ENCODE data around the gene MAP4K1.

The MAP4K1 gene

DNA sequence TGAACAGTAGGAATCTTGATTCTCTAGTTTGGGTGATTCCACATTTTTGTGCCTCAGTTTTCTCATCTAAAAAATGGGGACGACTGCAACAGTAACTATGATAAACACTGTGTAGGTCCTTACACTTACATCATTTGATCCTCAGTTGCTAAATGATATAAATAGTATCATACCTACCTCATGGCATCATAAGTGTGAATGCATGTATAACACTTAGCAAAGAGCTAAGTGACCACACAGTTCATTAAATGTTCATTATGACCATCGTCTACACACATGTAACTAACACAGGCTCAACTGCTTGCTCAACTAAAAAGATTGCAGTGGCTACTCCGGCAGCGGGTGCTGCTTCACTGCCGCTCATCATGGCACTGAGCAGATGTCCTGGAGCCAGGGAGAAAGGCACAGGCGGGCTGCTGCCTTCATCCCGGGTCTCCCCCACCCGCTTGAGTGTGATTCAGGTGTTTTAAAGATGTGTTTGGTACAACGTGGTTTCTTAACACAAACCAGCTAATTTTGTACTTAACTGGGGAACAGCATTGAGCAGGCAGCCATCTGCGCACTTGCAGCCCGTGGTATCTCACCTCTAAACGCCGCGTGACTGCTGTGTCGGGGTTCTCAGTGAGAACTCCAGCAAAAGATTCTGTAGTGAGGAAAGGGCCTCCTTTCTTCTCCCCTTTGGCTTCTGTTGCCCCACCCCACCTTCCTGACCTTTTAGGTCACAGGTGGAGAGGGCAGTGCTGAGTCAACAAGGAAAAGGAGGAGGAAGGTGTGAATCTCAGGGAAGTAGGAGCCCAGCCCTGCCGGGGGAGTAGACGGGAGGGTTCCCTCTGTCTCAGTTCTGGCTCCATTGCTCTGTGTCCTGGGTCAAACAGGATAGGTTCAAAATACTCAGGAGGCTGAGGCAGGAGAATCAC, 18.0 kb upstream of the MAP4K1 start:
- no peak for TF ChIP-seq POLR2AphosphoS5 (IDR thresholded peaks at IDR 0.05; ENCODE audit: low read depth, low read length)
- TF ChIP-seq FOXP2 (optimal IDR thresholded peaks at IDR 0.05; ENCODE audit: borderline replicate concordance, extremely low read depth, extremely low read length, insufficient read depth), result no peak
- no peak for TF ChIP-seq TAF1 (IDR thresholded peaks at IDR 0.05; ENCODE audit: borderline replicate concordance, insufficient read depth, low read length)
- no peak for TF ChIP-seq SIN3A (IDR thresholded peaks at IDR 0.05; ENCODE audit: borderline replicate concordance, insufficient read depth, low read length)
- TF ChIP-seq, protein P1, sequence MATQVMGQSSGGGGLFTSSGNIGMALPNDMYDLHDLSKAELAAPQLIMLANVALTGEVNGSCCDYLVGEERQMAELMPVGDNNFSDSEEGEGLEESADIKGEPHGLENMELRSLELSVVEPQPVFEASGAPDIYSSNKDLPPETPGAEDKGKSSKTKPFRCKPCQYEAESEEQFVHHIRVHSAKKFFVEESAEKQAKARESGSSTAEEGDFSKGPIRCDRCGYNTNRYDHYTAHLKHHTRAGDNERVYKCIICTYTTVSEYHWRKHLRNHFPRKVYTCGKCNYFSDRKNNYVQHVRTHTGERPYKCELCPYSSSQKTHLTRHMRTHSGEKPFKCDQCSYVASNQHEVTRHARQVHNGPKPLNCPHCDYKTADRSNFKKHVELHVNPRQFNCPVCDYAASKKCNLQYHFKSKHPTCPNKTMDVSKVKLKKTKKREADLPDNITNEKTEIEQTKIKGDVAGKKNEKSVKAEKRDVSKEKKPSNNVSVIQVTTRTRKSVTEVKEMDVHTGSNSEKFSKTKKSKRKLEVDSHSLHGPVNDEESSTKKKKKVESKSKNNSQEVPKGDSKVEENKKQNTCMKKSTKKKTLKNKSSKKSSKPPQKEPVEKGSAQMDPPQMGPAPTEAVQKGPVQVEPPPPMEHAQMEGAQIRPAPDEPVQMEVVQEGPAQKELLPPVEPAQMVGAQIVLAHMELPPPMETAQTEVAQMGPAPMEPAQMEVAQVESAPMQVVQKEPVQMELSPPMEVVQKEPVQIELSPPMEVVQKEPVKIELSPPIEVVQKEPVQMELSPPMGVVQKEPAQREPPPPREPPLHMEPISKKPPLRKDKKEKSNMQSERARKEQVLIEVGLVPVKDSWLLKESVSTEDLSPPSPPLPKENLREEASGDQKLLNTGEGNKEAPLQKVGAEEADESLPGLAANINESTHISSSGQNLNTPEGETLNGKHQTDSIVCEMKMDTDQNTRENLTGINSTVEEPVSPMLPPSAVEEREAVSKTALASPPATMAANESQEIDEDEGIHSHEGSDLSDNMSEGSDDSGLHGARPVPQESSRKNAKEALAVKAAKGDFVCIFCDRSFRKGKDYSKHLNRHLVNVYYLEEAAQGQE (IDR thresholded peaks at IDR 0.05; ENCODE audit: insufficient read depth in 1 of 2, low read depth in 2 of 2, low read length in 2 of 2), result no peak

DNA sequence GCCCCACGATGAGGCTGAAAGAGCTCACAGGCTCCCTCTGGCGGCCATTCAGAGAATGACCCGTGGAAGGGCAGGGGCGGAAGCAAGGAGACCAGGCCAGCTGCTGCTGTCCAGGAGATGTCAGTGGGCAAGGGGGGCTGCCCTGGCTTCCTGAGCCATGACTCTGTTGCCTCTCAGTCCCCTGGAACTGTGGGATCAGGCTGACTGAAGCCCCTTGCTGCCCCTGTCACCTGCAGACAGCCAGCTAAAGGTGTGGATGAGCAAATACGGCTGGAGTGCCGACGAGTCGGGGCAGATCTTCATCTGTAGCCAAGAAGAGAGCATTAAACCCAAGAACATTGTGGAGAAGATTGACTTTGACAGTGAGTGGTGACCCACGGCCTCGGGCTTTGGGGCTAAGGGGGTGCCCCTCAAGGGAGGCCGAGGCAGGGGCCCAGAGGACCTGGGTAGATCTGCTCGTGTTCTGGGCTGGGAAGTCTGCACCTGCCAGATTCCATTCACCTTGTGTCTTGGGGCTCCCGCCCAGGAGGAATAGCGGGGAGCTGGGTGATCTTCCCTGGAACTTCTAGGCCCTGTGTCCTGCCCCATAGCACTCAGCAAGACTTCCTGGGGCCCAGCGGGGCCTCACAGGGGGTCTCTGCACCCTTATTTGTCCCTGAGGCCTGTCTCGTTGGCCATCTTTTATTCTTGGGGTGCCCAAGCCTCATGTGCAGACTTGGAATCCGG, 17.2 kb upstream of the MAP4K1 start:
- 0 out of 2 replicates have a peak, but pooled peaks have one; percentile 26 for TF ChIP-seq POLR2AphosphoS5 (IDR thresholded peaks at IDR 0.05; ENCODE audit: low read depth, low read length)
- TF ChIP-seq, protein P1 (IDR thresholded peaks at IDR 0.05; ENCODE audit: insufficient read depth in 1 of 2, low read depth in 2 of 2, low read length in 2 of 2), result no peak

DNA sequence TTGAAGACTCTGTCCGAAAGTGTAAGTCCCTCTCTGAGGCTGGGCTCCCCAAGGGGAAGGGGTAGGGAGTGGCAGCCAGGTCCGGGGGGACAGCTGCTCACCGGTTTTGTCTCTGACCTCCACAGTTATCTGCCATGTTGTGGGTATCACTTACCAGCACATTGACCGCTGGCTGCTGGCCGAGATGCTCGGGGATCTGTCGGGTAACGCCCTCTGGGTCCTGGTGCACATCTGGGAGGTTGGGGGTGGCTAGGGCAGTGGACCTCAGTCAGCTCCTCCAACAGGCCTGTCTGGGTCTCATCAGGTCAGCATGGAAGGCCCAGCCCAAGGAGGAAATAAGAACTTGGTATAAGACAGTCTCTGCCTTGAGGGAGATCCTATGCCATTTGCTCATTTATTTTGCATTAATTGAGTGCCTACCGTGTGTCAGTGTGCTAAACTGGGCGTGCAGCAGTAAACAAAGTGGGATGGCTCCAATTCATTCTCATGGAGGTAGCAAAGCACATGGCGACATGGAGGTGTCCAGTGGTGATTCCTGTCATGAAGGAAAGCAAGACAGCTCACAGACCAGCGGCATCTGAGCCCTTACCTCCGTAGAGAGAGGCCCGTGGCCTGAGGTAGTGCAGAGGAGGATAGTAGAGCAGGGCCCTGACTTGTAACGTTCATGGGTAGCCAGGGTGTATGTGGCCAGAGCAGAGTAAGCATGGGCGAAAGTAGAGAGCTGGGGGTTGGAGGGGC, 14.9 kb upstream of the MAP4K1 start:
- TF ChIP-seq, protein P1 (IDR thresholded peaks at IDR 0.05; ENCODE audit: insufficient read depth in 1 of 2, low read depth in 2 of 2, low read length in 2 of 2), result no peak
- TF ChIP-seq POLR2AphosphoS5 (IDR thresholded peaks at IDR 0.05; ENCODE audit: low read depth, low read length), result peak; percentile 8; the same call in 1 of the 2 replicates

DNA sequence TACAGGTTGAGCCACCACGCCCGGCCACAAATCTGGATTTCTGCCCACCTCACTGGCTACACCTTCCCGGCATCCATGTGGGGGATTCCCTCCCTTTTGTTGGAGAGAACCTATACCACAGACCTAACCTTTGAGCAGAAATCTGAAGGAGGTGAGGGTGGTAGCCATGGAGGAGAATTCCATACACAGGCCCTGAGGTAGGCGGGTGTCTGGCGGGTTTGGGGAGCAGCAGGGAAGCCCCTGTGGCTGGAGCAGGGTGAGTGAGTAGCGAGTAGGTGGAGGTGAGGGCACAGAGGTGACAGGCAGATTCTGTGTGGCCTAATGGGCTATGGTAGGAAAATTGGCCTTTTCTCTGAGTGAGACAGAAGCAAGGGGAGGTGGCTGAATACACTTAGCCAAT, 11.8 kb upstream of the MAP4K1 start:
- TF ChIP-seq FOXP2 (optimal IDR thresholded peaks at IDR 0.05; ENCODE audit: borderline replicate concordance, extremely low read depth, extremely low read length, insufficient read depth) (no peak), POLR2AphosphoS5 (IDR thresholded peaks at IDR 0.05; ENCODE audit: low read depth, low read length) (no peak), TAF1 (IDR thresholded peaks at IDR 0.05; ENCODE audit: borderline replicate concordance, insufficient read depth, low read length) (no peak), SIN3A (IDR thresholded peaks at IDR 0.05; ENCODE audit: borderline replicate concordance, insufficient read depth, low read length) (no peak)
- TF ChIP-seq, protein P1 (IDR thresholded peaks at IDR 0.05; ENCODE audit: insufficient read depth in 1 of 2, low read depth in 2 of 2, low read length in 2 of 2), result no peak

Measured in PFSK-1 (cell line).